Measurements from ENCODE around the gene TAF1C.

Gene TAF1C, protein sequence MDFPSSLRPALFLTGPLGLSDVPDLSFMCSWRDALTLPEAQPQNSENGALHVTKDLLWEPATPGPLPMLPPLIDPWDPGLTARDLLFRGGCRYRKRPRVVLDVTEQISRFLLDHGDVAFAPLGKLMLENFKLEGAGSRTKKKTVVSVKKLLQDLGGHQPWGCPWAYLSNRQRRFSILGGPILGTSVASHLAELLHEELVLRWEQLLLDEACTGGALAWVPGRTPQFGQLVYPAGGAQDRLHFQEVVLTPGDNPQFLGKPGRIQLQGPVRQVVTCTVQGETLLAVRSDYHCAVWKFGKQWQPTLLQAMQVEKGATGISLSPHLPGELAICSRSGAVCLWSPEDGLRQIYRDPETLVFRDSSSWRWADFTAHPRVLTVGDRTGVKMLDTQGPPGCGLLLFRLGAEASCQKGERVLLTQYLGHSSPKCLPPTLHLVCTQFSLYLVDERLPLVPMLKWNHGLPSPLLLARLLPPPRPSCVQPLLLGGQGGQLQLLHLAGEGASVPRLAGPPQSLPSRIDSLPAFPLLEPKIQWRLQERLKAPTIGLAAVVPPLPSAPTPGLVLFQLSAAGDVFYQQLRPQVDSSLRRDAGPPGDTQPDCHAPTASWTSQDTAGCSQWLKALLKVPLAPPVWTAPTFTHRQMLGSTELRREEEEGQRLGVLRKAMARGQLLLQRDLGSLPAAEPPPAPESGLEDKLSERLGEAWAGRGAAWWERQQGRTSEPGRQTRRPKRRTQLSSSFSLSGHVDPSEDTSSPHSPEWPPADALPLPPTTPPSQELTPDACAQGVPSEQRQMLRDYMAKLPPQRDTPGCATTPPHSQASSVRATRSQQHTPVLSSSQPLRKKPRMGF

DNA sequence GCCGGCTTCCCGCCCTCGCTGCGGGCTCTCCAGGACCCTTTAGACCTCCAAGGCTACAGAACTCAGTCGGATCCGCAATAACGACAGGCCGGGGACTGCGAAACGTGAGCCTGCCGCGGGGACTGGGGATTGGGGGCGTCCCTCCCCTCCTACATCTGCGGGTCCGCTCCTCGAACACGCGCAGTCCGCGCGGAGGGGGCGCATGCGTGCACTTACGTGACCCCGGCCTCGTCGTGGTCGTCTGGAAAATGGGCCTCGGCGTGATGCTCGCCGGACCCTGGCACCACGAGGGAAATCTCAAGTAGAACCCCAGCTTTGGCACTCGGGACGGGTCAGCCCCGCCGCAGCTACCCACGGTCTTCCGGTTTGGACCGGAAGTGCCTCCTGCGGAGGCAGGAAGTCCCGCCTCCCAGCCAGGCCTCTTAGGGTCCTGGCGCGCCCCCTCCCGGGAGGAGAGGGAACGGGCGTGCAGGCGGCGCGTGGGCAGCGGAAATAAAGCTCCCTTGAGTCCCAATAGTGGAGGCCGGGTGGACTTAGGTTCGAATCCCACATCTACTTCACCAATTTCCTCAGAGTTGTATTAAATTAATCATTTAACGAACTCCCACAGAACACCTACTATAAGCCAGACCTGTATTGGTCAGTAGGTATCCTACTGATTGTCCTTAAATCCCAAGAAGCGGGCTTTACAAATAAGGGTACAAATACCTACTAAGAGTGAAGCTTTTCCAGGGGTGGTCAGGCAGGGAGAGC lies at the start of gene TAF1C:
TSS of gene TAF1C (minus strand) at position 373 of the 753 bp plus-strand sequence. CDS start 2,069 bp downstream, outside the sequence.
- H3K4me3 Mint-ChIP-seq = peak within 1 kb of the TSS; percentile 95
- peaks cover 42% of the 10 kb centered on the region for H3K36me3 Mint-ChIP-seq (ENCODE audit: low read depth)
- no peaks in the 10 kb centered on the region for H3K27me3 Mint-ChIP-seq
- no peaks in the 10 kb centered on the region for H3K9me3 Mint-ChIP-seq
- H3K27ac Mint-ChIP-seq = peak within 1 kb of the TSS; percentile 88
- intact Hi-C loops (cut with micrococcal nuclease) = loop anchor here (2.0 kb wide), 3 partner anchors 42 to 218 kb away; partner anchors contain the start of genes DNAAF1, HSDL1, MBTPS1 and NECAB2
- peaks cover 25% of the 10 kb centered on the region for H3K4me1 Mint-ChIP-seq (ENCODE audit: low read depth)

DNA sequence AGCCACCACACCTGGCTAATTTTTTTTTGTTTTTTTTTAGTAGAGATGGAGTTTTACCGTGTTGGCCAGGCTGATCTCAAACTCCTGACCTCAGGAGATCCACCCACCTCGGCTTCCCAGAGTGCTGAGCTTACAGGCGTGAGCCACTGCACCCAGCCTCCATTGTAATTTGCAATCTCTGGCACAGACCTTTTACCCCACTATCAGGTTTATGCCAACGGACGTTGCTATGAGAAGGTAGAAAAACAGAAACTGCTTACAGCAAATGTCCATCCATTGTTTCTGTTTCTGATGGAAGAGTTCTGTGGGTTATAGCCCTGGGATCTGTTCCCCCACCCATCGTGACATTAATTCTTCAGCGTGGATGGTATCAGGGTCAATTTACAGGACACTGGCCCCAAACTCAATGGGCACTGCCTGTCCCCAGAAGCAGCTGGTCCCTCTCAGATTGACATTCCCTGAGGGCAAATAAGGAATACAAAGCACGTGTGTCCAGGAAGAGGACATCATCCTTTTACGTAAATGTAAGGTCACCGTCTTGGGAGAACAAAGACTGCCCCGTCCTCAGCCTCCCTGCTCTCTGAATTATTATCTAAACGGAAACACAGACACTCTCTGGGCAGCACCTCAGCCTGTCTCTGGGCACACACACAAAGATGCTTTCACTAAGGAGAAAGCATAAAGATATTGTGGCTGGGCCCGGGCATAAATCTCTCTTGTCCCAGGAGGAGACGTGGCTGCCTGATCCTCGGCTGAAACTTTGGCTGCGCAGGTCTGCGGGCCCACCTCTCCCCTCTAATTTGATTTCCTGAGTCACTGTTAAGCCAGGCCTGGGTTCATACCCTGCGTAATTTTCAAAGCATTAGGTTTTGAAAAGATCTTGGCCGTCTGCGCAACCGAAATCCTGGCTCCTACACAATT lies 47.7 kb upstream of the TAF1C start:
- no peaks in the 10 kb centered on the region for H3K9me3 Mint-ChIP-seq
- no peaks in the 10 kb centered on the region for H3K36me3 Mint-ChIP-seq (ENCODE audit: low read depth)
- H3K27me3 Mint-ChIP-seq = peaks cover 30% of the 10 kb centered on the region
- intact Hi-C loops (cut with micrococcal nuclease) = no loop called here
- H3K4me1 Mint-ChIP-seq (ENCODE audit: low read depth) = peaks cover 8% of the 10 kb centered on the region
- H3K27ac Mint-ChIP-seq = no peak overlapping the region
- H3K4me3 Mint-ChIP-seq = no peak overlapping the region

DNA sequence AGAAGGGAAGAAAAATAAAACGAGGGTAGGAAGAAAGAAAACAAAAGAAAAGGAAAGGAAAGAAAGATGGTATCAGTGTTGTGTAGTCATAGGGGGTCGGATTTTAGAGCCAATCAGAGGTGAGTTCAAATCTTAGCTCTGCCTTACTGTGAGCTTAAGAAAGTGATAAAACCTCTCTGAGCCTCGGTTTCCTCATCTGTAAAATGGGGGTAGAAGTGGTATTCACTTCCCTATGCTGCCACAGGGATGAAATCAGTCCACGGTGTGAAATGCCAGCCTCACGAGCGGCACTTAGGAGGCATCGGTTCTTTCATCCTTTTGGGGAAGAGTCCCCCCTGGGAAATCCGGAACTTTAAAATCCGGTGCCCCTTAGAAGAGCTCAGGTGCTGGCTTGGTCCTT lies 46.9 kb upstream of the TAF1C start:
- Mint-ChIP-seq H3K4me3 (no peak overlapping the region), H3K4me1 (ENCODE audit: low read depth) (peaks cover 1% of the 10 kb centered on the region), H3K36me3 (ENCODE audit: low read depth) (no peaks in the 10 kb centered on the region), H3K27ac (no peak overlapping the region), H3K9me3 (no peaks in the 10 kb centered on the region), H3K27me3 (peaks cover 38% of the 10 kb centered on the region)
- intact Hi-C loops (cut with micrococcal nuclease) = no loop called here

DNA sequence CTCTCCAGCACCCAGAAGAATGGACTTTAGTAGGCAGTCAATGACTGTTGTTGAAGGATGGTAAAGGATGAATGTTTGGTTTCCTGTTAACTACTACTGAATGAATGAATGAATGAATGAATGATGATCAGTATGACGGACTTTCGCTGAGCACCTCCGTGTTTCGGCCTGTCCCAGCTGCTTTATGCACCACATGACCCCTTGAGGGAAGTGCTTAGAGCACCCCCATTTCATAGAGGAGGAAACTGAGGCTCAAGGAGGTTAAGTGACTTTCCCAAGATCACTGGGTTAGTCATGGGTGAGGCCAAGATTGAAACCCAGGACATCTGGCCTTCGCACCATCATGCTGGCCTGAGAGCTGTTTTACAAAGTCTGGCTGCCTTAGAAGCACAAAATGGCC lies 46.1 kb upstream of the TAF1C start:
- Mint-ChIP-seq H3K36me3 (ENCODE audit: low read depth) (no peaks in the 10 kb centered on the region), H3K4me1 (ENCODE audit: low read depth) (peaks cover 9% of the 10 kb centered on the region), H3K4me3 (no peak overlapping the region), H3K9me3 (no peaks in the 10 kb centered on the region), H3K27me3 (peaks cover 38% of the 10 kb centered on the region), H3K27ac (no peak overlapping the region)
- intact Hi-C loops (cut with micrococcal nuclease) = no loop called here

DNA sequence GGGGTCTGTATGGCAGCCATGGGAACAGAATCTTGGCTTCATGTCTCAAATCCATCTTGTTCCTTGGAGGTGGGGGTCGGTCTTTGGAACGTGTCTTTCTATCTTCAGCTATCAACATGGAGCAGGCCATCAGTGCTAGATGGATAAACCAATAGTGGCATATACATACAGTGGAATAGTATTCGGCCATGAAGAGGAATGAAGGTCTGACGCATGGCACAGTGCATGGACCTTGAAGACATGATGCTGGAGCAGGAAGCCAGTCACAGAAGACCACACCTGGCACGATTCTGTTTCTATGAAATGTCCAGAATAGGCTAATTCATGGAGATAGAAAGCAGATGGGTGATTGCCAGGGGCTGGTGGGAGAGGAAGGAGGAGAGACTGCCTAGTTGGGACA lies 45.2 kb upstream of the TAF1C start:
- H3K27ac Mint-ChIP-seq = no peak overlapping the region
- no peak overlapping the region for H3K4me3 Mint-ChIP-seq
- H3K4me1 Mint-ChIP-seq (ENCODE audit: low read depth) = peaks cover 13% of the 10 kb centered on the region
- peaks cover 45% of the 10 kb centered on the region for H3K27me3 Mint-ChIP-seq
- intact Hi-C loops (cut with micrococcal nuclease) = no loop called here
- no peaks in the 10 kb centered on the region for H3K9me3 Mint-ChIP-seq
- no peaks in the 10 kb centered on the region for H3K36me3 Mint-ChIP-seq (ENCODE audit: low read depth)

DNA sequence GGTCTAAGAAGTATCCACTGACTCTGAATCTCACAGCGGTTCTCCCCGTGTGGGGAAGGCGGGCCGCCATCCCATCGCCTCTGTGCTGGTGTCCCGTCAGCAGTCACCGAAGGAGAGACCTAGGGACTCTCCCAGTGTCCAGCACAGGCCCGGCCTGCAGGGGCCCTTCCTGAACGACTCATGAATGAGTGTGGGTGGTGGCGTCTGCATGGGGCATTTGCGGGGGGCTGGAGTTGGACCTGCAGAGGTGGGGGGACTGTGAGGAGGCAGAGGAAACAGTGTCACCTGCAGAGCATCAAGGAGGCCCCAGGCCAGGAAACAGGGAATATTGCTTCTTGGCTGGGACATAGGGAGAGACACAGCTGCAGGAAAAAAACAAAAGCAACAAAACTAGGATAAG lies 42.6 kb upstream of the TAF1C start:
- intact Hi-C loops (cut with micrococcal nuclease) = no loop called here
- Mint-ChIP-seq H3K36me3 (ENCODE audit: low read depth) (no peaks in the 10 kb centered on the region), H3K4me1 (ENCODE audit: low read depth) (peaks cover 13% of the 10 kb centered on the region), H3K4me3 (no peak overlapping the region), H3K27ac (no peak overlapping the region), H3K9me3 (no peaks in the 10 kb centered on the region), H3K27me3 (peaks cover 42% of the 10 kb centered on the region)

DNA sequence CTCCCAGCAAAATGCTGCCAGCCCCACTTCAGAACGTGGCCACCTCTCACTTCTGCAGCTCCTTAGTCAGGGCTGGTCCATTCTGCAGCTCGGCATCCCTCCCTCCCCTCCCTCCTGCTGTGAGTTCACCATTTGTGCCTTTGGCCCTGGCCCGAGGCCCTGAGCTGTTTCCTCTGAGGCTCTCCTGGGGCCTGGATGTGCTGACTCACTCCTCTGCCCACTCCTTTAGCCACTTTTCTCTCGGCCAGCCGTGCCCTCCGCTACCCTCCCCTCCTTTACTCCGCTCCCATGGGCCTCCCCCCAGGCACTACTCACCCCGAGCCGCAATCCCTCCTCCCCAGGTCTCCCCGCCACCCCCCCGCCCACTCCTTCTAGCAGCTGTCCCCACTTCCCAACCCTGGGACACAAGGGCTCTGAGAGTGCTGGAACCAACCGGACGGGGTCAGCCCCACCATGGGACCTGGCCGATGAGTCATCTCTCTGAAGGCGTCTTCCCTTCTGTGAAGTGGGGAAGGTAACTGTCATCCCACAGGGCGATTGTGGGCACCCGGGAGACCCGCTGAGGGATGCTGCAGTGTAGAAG lies 41.5 kb upstream of the TAF1C start:
- Mint-ChIP-seq H3K27me3 (peaks cover 37% of the 10 kb centered on the region), H3K4me1 (ENCODE audit: low read depth) (peaks cover 13% of the 10 kb centered on the region), H3K4me3 (no peak overlapping the region), H3K27ac (no peak overlapping the region), H3K9me3 (no peaks in the 10 kb centered on the region), H3K36me3 (ENCODE audit: low read depth) (no peaks in the 10 kb centered on the region)
- intact Hi-C loops (cut with micrococcal nuclease) = no loop called here

DNA sequence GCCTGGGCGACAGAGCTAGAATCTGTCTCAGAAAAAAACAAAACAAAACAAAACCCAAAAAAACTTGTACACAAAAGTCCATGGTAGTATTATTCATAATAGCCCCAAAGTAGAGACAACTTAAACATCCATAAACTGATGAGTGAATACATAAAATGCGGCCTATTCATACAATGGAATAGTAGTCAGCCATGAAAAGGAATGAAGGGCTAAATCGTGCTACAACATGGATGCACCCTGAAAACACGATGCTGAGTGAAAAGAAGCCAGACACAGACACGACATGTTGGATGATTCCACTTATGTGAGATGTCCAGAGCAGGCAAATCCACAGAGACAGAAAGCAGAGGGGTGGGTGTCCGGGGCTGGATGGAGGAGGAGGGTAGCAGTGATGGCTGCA lies 40.7 kb upstream of the TAF1C start:
- intact Hi-C loops (cut with micrococcal nuclease) = no loop called here
- Mint-ChIP-seq H3K27me3 (peaks cover 36% of the 10 kb centered on the region), H3K9me3 (no peaks in the 10 kb centered on the region), H3K4me1 (ENCODE audit: low read depth) (peaks cover 13% of the 10 kb centered on the region), H3K36me3 (ENCODE audit: low read depth) (no peaks in the 10 kb centered on the region), H3K27ac (no peak overlapping the region), H3K4me3 (no peak overlapping the region)

DNA sequence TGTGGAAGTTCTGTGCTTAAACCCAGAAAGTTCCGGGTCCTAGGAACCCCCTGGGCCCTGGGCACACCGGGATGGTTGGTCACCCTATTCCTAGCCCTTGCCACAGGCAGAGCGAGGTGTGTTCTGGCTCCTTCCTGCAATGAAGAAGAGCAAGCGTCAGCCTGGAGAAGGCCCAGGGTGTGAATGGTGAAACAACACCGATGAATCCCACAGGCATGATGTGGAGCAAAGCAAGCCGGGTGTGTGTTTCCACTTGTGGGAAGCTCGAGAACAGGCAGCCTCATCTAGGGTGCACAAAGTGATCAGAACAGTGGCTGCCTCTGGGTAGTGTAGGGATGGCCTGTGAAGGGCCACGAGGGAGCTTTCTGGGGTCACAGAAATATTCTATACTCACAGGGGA lies 39.2 kb upstream of the TAF1C start:
- intact Hi-C loops (cut with micrococcal nuclease) = no loop called here
- Mint-ChIP-seq H3K9me3 (no peaks in the 10 kb centered on the region), H3K27ac (no peak overlapping the region), H3K27me3 (peaks cover 30% of the 10 kb centered on the region), H3K36me3 (ENCODE audit: low read depth) (no peaks in the 10 kb centered on the region), H3K4me3 (no peak overlapping the region), H3K4me1 (ENCODE audit: low read depth) (peaks cover 13% of the 10 kb centered on the region)

DNA sequence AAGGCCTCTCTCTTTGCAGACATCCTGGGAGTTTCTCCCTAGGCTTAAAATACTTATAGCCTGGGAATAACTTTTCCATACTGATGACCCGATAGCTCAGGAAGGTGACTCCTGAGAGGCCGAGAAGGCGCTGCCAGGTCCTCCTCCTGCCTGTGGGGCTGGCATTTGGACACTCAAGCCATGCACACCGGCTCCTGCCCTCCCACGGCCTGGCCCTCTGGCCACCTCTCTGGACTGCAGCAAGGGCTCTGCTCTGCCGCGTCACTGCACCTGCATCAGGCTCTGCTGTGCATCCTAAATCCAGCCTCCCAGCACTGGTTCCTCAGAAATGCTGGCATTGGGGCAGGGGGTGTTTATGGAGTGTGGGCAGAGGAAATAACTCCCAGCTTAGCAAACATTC lies 38.7 kb upstream of the TAF1C start:
- intact Hi-C loops (cut with micrococcal nuclease) = no loop called here
- H3K9me3 Mint-ChIP-seq = no peaks in the 10 kb centered on the region
- H3K36me3 Mint-ChIP-seq (ENCODE audit: low read depth) = no peaks in the 10 kb centered on the region
- peaks cover 27% of the 10 kb centered on the region for H3K27me3 Mint-ChIP-seq
- no peak overlapping the region for H3K4me3 Mint-ChIP-seq
- H3K27ac Mint-ChIP-seq = no peak overlapping the region
- peaks cover 13% of the 10 kb centered on the region for H3K4me1 Mint-ChIP-seq (ENCODE audit: low read depth)

DNA sequence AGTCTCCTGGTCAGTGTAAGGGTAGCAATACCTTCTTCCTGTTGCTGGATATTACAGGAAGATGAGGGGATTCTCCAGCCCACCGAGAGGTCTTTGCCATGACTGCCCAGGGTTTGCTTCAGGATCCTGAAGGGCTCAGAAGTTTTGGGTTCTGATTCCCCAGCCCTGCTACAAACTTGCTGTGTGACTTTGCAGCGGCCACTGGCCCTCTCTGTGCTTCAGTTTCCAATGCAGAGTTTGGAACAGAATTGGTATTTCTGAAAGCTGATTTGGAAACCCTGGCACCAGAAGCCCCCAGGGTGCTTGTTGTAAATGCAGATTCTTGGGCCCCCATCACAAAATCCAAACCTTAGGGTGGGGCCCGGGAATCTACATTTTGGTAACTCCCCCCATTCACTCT lies 38.3 kb upstream of the TAF1C start:
- Mint-ChIP-seq H3K36me3 (ENCODE audit: low read depth) (no peaks in the 10 kb centered on the region), H3K4me1 (ENCODE audit: low read depth) (peaks cover 13% of the 10 kb centered on the region), H3K4me3 (no peak overlapping the region), H3K27ac (no peak overlapping the region), H3K9me3 (no peaks in the 10 kb centered on the region), H3K27me3 (peaks cover 25% of the 10 kb centered on the region)
- intact Hi-C loops (cut with micrococcal nuclease) = no loop called here

DNA sequence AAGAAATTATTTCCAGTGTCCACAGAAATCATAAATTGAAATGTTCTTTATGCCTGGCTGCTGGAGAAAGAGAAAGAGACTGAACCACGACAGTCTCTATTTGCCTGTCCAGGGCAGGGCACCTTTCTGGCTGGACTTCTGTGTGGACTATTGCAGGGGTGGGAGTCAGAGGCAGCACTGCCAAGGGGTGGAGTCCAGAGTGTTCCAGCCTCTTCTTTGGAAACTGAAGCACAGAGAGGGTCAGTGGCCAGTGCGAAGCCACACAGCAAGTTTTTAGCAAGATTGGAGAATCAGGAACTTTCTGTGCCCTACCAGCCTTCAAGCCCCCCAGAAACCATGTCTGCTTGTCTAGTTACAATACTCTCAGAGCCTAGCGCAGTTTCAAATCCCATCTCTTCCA lies 37.7 kb upstream of the TAF1C start:
- H3K27me3 Mint-ChIP-seq = peaks cover 24% of the 10 kb centered on the region
- no peak overlapping the region for H3K27ac Mint-ChIP-seq
- intact Hi-C loops (cut with micrococcal nuclease) = no loop called here
- H3K4me1 Mint-ChIP-seq (ENCODE audit: low read depth) = peaks cover 13% of the 10 kb centered on the region
- H3K4me3 Mint-ChIP-seq = no peak overlapping the region
- H3K36me3 Mint-ChIP-seq (ENCODE audit: low read depth) = no peaks in the 10 kb centered on the region
- H3K9me3 Mint-ChIP-seq = no peaks in the 10 kb centered on the region

DNA sequence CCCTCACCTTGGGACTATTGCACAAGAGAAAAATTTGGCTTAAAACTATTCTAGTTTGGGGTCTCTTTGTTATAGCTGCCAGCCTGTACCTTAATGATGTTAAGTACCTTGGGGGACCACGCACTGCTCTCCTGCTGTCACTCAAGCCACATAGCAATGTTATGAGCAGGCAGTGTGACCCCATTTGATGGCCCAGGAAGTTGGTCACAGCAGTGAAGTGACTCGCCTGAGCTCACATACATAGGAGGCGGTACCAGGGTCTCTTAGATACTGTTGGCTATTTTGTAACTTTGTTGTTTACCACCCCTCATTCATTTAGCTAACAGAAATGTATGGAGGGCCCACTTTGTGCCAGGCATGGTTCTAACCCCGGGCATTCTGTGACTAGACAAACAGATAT lies 36.6 kb upstream of the TAF1C start:
- intact Hi-C loops (cut with micrococcal nuclease) = no loop called here
- no peak overlapping the region for H3K27ac Mint-ChIP-seq

More for the DNA sequence above, 36.6 kb upstream of the TAF1C start:
- H3K4me1 Mint-ChIP-seq (ENCODE audit: low read depth) = peaks cover 9% of the 10 kb centered on the region
- H3K4me3 Mint-ChIP-seq = no peak overlapping the region
- no peaks in the 10 kb centered on the region for H3K9me3 Mint-ChIP-seq
- peaks cover 17% of the 10 kb centered on the region for H3K27me3 Mint-ChIP-seq
- no peaks in the 10 kb centered on the region for H3K36me3 Mint-ChIP-seq (ENCODE audit: low read depth)
